GM19452 (cell line): ENCODE data around the gene STARD3NL.

Experiments used
- ATAC-seq: cut with Tn5 transposase; IDR thresholded peaks from one replicate; pipeline ENCODE4 v1.9.1; 2021; ENCODE audit not compliant: unreplicated experiment

The STARD3NL gene

DNA sequence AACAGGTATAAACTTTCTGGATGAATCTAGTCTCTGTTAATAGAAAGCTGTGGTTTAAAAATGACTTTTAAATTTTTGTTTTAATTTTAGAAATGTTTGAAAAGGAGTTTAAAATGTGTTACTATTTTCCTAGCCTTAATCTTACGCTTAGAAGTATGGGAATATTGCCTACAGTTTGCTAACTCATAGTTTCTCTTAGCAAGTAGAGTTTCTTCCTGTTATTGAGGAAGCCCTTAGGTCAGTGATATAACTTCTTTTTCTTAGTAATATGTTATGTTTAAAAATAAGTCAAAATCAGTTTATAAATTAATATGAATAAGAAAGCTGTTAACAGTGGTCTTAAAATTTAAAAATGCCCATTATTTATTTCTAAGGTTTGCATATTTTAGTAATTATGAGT is 3.1 kb downstream of the STARD3NL start:
- ATAC-seq: no peak

DNA sequence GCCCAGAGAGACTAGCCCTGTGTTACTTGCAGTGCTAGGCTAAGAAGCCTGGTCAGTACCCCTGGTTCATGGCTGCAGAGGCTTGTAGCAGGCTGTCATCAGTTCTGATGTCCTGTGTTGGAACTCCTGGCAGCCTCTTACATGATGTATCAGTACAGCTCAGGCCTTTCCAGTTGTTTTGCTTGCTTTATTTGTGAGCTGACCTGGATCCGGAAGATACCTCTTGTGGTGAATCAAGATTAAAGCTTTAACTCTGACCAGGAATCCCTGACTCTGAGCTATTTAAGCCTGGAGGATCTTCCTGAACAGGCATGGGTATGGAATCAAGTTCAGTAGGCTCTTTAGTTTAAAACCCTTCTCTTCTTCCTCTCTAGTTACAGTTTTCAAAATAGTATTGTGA is 4.4 kb downstream of the STARD3NL start:
- ATAC-seq: no peak

DNA sequence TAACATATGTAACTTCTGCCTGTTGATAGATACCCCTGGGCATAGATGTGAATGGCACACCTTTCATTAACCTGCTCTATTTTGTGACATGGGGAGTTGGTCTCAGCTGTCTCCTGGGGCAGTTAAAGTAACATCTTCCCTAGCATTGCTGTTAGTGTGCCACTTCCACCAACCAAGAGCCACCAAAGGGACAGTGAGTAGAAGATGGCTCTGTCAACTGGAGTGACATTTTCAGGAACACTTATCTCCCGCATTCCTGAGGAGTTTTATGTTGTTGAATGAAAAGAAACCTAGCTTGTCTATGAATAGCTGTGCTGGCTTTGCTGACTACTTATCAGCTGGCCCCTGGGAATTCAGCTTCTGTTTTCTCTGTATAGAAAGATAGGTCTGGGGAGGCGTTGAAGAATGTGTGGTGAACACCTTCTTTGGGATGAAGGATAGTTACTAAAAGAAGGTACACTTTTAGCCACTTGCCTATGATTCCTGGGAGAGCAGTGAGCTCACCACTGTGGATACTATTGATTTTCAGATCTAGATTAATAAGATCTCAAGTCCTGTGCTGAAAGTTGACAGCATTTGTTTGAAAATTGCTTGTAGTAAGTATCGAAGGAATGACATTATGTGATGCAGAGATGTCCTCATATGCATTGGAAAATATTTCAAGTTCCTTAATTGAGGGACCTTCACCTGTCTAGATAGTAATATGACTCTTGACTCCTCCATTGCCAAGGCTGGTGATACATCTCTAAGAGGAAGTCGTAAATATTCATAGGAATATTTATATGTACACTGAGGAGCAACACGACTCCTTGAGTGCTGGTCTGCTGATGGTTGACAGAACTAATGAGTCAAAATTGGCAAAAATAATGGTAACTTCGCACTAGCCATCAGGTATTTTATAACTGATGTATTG is 7.6 kb downstream of the STARD3NL start:
- ATAC-seq: no peak

- no peak for ATAC-seq
Measured at GRCh38 chr7:38186593-38187314, 8.7 kb downstream of the STARD3NL start.

- no peak for ATAC-seq
Measured at GRCh38 chr7:38187794-38188440, 9.9 kb downstream of the STARD3NL start.

- no peak for ATAC-seq
Measured at GRCh38 chr7:38189231-38189938, 11.3 kb downstream of the STARD3NL start.

DNA sequence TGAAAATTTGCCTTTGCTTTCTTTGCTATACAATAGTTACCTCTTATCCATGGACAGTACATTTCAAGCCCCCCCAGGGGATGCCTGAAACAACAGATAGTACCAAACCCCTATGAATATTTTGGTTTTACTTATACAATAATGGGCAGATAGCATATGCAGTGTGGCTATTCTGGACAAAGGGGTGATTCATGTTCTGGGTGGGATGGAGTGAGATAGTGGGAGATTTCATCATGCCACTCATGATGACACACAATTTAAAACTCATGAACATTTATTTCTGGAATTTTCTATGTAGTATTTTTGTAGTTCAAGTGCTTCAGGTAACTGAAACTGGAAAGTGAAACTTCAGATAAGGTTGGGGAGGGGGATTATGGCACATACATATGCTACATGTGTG is 12.0 kb downstream of the STARD3NL start:
- no peak for ATAC-seq

DNA sequence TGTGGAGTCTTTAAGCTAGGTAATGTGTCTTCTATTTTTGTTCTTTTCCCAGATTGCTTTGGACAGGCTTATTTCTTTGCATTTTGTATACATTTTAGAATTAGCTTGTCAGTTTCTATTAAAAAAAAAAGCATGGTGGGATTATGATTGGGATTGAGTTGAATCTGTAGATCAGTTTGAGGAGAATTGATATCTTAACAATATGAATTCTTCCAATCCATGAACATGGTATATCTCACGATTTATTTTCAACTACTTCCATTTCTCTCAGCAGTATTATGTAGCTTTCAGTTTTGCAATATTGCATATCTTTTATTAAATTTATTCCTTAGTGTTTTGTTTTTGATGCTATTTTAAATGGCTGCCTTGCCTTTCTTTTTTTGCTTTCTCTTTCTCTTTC is 13.7 kb downstream of the STARD3NL start:
- ATAC-seq: no peak

DNA sequence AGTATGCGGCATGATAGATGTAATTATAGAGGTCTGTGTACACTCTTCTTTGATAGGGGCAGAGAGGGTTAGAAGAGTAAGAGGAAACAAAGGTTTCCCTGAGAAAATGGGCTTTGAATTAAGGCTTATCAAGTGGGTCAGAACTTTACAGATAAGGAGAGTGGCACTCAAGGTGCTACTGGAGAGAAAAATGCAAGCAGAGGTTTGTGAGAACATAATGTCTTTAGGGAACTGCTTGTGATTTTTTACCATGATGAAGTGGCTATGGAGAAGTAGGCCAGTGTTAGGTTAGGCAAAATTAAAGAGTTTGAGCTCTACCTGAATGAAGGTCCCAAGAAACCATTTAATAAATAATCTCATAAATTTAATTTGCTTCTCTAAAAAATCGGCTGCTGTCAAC is 14.3 kb downstream of the STARD3NL start:
- ATAC-seq: no peak

GRCh38 chr7:38195804-38196595 is 18.0 kb downstream of the STARD3NL start:
- no peak for ATAC-seq

- ATAC-seq: no peak
Measured at GRCh38 chr7:38198366-38198765, 20.3 kb downstream of the STARD3NL start.

DNA sequence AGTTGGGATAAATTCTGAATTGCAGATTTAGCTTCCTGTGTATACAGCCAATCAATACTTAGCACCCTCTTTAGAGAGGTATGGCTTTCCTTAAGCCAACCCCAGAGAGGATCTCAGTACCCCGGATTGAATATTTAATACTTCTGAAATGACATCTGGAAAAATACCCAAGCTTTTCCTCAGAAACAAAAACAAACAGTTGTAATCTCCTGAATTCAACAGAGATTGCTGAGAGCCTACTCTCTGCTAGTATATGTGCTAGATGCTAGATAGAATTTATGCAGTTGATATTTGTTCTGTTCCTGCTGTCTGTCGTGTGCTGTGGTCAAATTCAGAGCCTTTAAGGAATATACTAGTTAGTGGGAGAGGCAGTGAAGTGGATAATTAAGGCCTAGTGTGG is 21.1 kb downstream of the STARD3NL start:
- no peak for ATAC-seq

GRCh38 chr7:38199782-38200181 is 21.7 kb downstream of the STARD3NL start:
- ATAC-seq: no peak

GRCh38 chr7:38206071-38206470 is 28.0 kb downstream of the STARD3NL start:
- no peak for ATAC-seq

GRCh38 chr7:38207843-38208242 is 29.8 kb downstream of the STARD3NL start:
- ATAC-seq: no peak

- ATAC-seq: no peak
Measured at GRCh38 chr7:38211486-38211885, 33.4 kb downstream of the STARD3NL start.

DNA sequence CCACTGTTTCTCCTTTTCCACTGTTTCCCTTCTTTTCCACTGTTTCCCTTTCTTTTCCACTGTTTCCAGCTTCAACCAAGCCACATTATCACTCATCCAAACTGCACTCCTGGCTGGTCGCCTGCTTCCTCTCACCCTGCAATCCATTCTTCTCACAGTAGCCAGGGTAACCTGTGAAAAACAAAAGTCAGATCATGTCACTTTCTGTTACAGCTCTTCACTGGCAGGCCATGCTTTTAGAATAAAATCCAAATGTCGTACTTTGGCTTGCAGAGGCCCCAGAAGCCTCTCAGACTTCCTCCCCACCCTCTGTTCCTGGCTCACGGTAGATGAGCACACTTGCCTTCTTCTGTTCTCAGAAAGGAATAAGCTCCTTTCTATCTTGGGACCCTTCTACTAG is 33.9 kb downstream of the STARD3NL start:
- ATAC-seq: no peak

DNA sequence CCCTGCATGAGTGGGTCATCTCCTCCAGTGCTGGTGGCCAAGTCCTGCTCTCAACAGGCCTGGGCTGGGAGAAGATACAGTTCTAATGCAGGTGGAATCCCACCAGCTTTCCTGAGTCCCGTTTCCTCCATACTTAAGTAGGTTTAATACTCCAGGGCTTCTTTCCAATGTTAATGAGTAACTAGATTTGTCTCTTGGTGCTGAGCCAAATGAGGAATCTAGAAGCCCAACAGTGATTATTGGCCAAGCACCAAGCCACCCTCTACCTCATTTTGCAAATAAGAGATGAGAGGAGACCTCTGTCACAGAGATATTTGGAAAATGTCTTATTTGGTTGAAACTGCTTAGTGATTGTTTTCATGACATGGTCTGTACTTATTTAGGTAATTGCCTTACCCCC is 37.1 kb downstream of the STARD3NL start:
- no peak for ATAC-seq

GRCh38 chr7:38215735-38216670 is 38.0 kb downstream of the STARD3NL start:
- peak; percentile 88 for ATAC-seq
